Left cardiac atrium (tissue), 4 donors: ENCODE data around the gene TAOK3. TPM values are rescaled to one million over a fixed set of nuclear protein-coding genes. Genes with fewer than 3 reads are reported as not detected.
"Not testable (repeated sequence)": the region's sequence is repeated elsewhere in the genome, so short reads cannot be mapped to it uniquely, and the experiment has no call there.

Experiments
- ATAC-seq, 2 donors: fragments of 200-7000 bp; cut with Tn5 transposase; one replicate each; pipeline ENCODE4 v1.9.1; 2020; ENCODE audit warnings: mild to moderate bottlenecking in 2 of 2, moderate library complexity in 2 of 2
- DNase-seq: peaks from one replicate; pipeline ENCODE4 v3.0.0-alpha.2; 2020
- intact Hi-C, 2 donors: fragments of 100-400 bp; cut with DNase I; formaldehyde crosslinking; loops; one replicate each; pipeline versions ENCODE4 v1.14.1 to v1.15.1; 2022 to 2023
- total RNA-seq, 2 donors: library from RNA; stranded (reverse); fragmentation: NEBNext Ultra II Directional; extraction: Animal tissue kit (Norgen Biotek cat#: 25700); gene quantifications; one replicate each; pipeline ENCODE4 v1.2.1, GENCODE V29; 2021
- donor health status: DM: no; HTN: yes; CAD: no.
- donor health status: DM: no; HTN: yes; CAD: no; lungs with severe emphysema.
- donor health status: DM: yes; HTN: yes; CAD: no.
- donor health status: Dilated cardiomyopathy.

Gene TAOK3
- total RNA-seq, 2 donors from 2014 or later, result 15.0 to 23.1 TPM

- ATAC-seq (no peak), DNase-seq (no peak)
- intact Hi-C loops, result no loop called here
These were observed 54.0 kb downstream of the TAOK3 start for GRCh38 chr12:118318744-118319143.

DNA sequence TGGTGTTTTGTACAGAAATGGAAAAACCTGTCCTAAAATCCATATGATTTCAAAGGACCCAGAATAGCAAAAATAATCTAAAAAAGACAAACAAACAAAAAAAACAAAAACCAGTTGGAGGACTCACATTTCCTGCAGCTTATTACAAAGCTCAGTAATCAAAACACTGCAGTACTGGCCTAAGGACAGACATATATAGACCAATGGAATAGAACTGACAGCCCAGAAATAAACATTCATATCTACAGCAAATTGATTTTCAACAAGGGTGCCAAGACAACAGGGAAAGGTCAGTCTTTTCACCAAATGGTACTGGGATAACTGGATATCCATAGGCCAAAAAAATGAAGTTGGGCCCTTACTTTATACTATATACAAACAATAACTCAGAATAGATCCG lies 55.0 kb downstream of the TAOK3 start:
- no peak for ATAC-seq
- no peak for DNase-seq
- intact Hi-C loops, result no loop called here

- ATAC-seq (no peak), DNase-seq (no peak)
- intact Hi-C loops, result no loop called here
These were observed 56.9 kb downstream of the TAOK3 start for GRCh38 chr12:118315821-118316220.

GRCh38 chr12:118312578-118312977 lies 60.1 kb downstream of the TAOK3 start:
- intact Hi-C loops, result no loop called here
- DNase-seq (no peak), ATAC-seq (no peak)

- intact Hi-C loops, result no loop called here
- no peak for ATAC-seq
- no peak for DNase-seq
These were observed 61.0 kb downstream of the TAOK3 start for GRCh38 chr12:118311666-118312065.

DNA sequence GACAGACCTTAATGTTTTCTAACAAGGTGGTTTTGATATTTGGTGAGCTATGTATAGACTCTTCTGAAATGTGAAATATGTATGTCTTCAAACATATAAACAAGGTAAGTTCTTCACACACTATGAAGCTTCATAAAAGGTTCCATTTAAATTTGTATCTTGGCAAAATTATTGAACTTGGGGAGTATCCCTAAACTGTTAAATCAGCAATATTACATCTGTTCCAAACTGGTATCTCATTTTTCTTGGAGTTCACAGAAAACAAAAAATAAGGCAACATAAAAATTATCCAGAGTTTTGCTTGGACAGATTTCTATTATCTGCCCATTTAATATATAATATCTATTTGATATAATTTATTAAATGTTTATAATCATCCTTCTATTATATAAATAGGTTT lies 62.4 kb downstream of the TAOK3 start:
- intact Hi-C loops, result no loop called here
- ATAC-seq, result no peak
- DNase-seq, result no peak

DNA sequence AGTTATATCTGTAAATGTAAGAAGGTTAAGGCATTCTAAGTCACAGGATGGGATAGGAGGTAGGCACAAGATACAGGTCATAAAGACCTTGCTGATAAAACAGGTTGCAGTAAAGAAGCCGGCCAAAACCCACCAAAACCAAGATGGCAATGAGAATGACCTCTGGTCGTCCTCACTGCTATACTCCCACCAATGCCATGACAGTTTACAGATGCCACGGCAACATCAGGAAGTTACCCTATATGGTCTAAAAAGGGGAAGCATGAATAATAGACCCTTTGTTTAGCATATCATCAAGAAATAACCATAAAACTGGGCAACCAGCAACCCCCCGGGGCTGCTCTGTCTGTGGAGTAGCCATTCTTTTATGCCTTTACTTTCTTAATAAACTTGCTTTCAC lies 64.7 kb downstream of the TAOK3 start:
- intact Hi-C loops, DNase-seq, ATAC-seq: not testable (repeated sequence)

DNA sequence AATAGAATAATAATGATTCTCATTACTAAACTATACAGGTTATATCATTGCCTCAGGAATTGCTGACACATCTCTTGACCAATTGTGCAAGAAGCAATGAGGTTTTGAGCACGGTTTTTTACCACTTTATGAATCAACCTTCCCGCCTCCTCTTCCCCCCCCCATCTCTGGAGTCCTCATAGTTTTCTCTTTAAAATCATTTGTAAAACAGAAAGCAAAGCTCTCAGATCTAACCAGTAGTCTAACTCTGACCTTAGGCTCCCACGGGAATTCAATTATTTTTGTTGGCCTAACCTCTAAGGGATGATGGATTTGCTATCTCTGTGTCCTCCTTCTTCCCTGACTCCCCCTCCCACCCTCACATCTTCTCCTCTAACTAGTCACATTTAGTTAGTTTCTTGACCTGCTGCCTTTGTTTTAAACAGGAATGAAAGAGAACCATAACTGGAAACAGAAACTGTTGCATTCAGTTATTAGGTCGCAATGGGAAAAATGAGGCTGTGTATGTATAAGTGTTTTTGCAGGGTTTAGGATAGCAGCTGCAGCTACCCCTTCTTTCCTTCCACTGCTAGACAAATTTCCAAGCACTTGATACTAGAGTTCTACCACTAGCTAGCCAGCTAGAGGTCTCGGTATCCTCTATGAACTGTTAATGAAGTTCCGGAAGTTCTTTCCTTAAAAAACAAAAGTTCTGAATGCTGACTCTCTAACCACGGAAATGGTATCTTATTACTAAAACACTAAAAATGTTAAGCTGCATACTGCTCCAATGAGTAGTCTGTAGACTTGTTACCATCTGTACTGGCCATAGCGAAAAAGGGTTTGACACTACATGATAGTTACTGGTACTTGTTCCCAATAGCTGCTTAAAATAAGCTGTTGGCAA lies 65.4 kb downstream of the TAOK3 start:
- DNase-seq (no peak), ATAC-seq (peak; percentile 44 to 89)
- intact Hi-C loops, result no loop called here

DNA sequence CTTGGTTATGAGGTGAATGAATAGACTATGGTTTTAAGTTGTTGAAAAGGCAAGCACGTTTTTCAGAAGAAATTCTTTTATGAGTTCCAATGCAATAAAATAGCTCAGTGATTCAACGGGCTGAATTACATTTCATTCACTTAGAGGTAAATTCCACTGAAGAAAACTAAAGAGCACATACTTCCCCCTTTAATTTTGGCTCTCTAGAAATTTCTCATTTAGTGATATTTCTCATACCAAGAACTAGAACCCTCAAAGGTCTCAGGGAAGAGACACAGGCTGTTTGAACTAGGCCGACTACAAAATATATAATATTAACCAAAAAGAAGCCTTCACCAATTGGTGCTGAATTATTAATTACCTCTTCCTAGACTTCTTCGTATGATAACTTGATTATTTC lies 68.6 kb downstream of the TAOK3 start:
- intact Hi-C loops, result no loop called here
- ATAC-seq (no peak), DNase-seq (no peak)

DNA sequence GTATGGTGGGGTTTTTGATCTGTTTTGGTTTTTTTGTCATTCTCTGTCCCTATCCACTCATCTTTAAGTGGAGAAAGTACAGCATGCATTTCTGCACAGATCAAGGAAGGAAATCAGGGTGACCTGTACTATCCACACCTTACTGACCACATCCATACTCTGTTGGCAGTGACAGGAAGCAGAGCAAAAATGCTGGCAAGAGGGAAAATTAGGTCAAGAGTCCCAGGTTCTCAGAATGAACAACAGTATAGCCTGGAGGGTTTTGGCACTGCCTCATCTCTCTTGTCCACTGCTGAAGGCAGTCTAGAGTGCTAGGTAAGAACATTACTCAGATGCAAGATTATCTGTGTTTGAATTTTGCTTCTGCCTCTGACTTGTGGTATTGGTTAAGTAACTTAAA lies 70.7 kb downstream of the TAOK3 start:
- ATAC-seq (no peak), DNase-seq (no peak)
- intact Hi-C loops, result no loop called here

DNA sequence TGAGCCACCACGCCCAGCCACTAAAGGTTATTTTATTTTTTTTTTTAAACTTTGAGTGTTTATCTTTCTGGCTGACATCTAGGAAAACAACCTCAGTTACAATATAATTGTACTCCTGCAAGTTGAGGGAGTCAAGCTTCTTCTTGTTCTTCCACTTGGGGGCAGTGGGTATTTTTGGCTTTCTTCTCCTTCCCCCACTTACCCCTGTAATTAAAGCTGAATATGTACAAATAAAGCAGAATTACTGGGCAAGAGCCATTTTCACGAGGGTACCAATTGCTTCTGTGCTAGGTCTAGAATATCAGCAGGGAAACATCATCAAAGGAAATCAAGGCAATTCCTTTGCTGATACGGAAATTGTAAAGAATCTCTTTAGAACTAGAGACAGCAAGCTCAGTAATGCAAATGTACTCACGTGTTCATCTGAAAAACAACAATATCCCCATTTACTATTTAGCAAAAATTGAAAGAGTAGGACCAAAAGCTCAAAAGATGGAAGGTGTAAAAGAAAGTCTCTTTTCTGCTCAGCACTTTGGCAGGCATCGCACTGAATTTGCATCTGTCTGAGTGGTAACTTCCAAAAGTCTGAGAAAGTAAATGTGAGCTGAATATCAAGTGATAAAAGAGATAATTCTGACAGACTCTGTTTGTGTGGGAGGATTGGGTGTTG lies 72.8 kb downstream of the TAOK3 start:
- DNase-seq (no peak), ATAC-seq (peak in 1 of 2 donors; percentile 38)
- intact Hi-C loops, result no loop called here

- DNase-seq (no peak), ATAC-seq (no peak)
- intact Hi-C loops, result no loop called here
These were observed 75.4 kb downstream of the TAOK3 start for GRCh38 chr12:118297284-118297683.

- intact Hi-C loops, result no loop called here
- ATAC-seq, result no peak
- no peak for DNase-seq
These were observed 79.9 kb downstream of the TAOK3 start for GRCh38 chr12:118292836-118293235.

- intact Hi-C loops, result no loop called here
- no peak for DNase-seq
- ATAC-seq, result no peak
These were observed 82.6 kb downstream of the TAOK3 start for GRCh38 chr12:118290130-118290529.

DNA sequence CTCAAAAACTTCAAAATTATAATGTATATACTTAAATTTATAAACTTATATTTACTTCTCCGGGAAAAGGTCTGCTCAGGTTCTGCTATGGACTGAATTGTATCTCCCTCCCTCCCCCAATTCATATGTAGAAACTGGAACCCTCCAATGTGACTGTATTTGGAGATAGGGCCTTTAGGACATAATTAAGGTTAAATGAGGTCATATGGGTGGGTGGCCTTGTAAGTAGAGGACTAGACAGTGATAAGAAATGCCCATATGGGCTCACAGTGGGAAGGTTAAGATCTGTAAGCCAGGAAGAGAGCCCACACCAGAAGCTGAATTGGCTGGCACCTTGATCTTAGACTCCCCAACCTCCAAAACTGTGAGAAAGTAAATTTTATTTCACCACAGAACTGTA lies 84.5 kb downstream of the TAOK3 start:
- intact Hi-C loops, result no loop called here
- ATAC-seq, result no peak
- DNase-seq, result no peak

GRCh38 chr12:118287728-118288127 lies 85.0 kb downstream of the TAOK3 start:
- DNase-seq (no peak), ATAC-seq (no peak)
- intact Hi-C loops, result no loop called here

DNA sequence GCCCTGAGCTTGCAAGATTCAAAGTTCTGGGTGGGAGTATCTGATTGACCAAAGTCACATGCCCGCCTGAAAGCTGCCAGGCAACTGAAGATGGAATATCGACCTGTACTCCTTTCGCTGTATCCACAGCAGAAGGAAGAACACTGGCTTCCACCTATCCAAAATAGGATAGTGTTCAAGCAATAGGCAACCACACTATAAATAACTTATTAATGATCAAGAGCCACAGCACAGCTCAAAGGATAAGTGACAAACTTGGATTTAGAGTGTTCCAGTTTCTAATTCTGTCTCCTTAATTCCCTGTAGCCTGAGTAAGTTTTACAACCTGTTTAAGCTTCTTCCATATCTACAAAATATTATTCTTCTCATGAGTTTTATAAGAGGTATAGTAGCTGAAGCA lies 89.9 kb downstream of the TAOK3 start:
- no peak for DNase-seq
- no peak for ATAC-seq
- intact Hi-C loops, result no loop called here

DNA sequence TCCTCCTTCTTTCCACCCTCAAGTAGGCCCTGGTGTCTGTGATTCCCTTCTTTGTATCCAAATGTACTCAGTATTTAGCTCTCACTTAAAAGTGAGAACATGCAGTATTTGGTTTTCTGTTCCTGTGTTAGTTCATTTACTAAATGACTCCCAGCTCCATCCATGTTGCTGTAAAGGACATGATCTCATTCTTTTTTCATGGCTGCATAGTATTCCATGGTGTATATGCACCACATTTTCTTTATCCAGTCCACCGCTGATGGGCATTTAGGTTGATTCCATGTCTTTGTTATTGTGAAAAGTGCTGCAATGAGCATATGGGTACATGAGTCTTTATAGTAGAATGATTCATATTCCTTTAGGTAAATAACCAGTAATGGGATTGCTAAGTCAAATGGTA lies 94.4 kb downstream of the TAOK3 start:
- ATAC-seq, intact Hi-C loops, DNase-seq: not testable (repeated sequence)

- DNase-seq (no peak), ATAC-seq (no peak)
- intact Hi-C loops, result no loop called here
These were observed 98.6 kb downstream of the TAOK3 start for GRCh38 chr12:118274066-118274465.

- ATAC-seq (no peak), DNase-seq (no peak)
- intact Hi-C loops, result no loop called here
These were observed 100.8 kb downstream of the TAOK3 start for GRCh38 chr12:118271770-118272417.
